ENCODE data around the gene ENPEP. TPM values are rescaled to one million over a fixed set of nuclear protein-coding genes. Genes with fewer than 3 reads are reported as not detected.
"Not testable (repeated sequence)": the region's sequence is repeated elsewhere in the genome, so short reads cannot be mapped to it uniquely, and the experiment has no call there.

Gene ENPEP
- total and polyA plus RNA-seq, 8 donors: 0.19 to 11.9 (median 0.45) TPM; not detected in 1

- no peak for DNase-seq
- TF ChIP-seq EP300 (IDR thresholded peaks at IDR 0.05): no peak
- no peak for TF ChIP-seq POLR2A (IDR thresholded peaks at IDR 0.05)
- TF ChIP-seq POLR2AphosphoS5 (IDR thresholded peaks at IDR 0.05): no peak
- TF ChIP-seq, protein P1, sequence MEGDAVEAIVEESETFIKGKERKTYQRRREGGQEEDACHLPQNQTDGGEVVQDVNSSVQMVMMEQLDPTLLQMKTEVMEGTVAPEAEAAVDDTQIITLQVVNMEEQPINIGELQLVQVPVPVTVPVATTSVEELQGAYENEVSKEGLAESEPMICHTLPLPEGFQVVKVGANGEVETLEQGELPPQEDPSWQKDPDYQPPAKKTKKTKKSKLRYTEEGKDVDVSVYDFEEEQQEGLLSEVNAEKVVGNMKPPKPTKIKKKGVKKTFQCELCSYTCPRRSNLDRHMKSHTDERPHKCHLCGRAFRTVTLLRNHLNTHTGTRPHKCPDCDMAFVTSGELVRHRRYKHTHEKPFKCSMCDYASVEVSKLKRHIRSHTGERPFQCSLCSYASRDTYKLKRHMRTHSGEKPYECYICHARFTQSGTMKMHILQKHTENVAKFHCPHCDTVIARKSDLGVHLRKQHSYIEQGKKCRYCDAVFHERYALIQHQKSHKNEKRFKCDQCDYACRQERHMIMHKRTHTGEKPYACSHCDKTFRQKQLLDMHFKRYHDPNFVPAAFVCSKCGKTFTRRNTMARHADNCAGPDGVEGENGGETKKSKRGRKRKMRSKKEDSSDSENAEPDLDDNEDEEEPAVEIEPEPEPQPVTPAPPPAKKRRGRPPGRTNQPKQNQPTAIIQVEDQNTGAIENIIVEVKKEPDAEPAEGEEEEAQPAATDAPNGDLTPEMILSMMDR (IDR thresholded peaks at IDR 0.05): no peak
- Histone ChIP-seq H3K36me3 (no peaks in the 10 kb centered on the region), H3K9me3 (no peaks in the 10 kb centered on the region), H3K4me1 (no peaks in the 10 kb centered on the region), H3K4me3 (no peak overlapping the region), H3K27ac (no peak overlapping the region), H3K27me3 (no peaks in the 10 kb centered on the region)
- intact Hi-C loops (cut with DNase I; ENCODE audit: low total_unique reads): no loop called here
- WGBS, 5 donors: 66 to 94% (median 85%) methylated on average over 6 of the region's 6 CpGs
Measured at GRCh38 chr4:110567214-110567613, 91.3 kb downstream of the ENPEP start.

DNA sequence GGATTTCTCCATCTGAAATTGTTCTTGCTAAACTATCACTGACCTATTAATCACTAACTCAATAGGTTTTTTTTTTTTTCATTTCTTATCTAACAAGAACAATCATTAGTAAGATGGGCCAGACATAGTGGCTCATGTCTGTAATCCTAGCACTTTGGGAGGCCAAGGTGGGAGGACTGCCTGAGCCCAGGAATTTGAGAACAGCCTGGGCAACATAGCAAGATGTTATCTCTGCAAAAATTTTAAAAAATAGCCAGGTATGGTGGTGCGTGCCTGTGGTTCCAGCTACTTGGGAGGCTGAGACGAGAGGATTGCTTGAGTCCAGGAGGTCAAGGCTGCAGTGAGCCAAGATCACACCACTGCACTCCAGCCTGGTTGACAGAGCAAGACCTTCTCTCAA, 100.7 kb downstream of the ENPEP start:
- H3K4me1 ChIP-seq; H3K36me3 ChIP-seq; H3K9me3 ChIP-seq; H3K27me3 ChIP-seq; H3K4me3 ChIP-seq; DNase-seq; H3K27ac ChIP-seq; intact Hi-C loops (cut with DNase I; ENCODE audit: low total_unique reads): not testable (repeated sequence)
- WGBS, 5 donors: 78 to 92% (median 92%) methylated on average over 2 of the region's 2 CpGs

DNA sequence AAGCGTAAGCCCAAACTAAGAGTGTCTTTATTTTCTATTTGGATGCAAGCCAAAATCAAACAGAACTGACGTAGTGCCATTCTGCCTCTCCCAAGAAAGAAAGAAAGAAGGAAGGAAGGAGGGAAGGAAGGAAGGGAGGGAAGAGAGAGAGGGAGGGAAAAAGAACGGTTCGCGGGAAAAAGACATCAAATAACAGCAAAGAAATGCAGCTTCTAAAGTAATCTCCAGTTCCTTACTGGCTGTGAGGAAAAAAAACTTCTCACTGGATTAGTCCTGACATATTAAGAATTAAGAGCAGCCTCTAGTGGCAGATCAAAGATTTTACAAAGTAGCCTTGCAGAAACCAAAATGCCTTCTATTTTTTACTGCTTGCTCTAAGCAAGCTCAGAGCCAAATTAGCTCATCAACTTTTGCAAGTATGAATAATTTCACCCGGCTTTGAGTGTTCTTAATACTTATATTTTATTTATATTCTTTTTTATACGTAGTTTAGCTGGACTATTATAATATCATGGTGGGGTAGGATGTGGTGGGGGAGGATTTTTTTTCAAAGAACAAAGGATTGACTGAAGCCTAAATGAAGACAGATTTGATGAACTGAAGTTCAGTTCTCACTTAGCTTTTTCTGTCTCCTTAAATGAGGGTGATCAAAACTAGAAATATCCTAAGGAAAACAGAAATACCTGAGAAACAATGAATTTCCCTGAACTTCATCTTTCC, 110.3 kb downstream of the ENPEP start:
- intact Hi-C loops (cut with DNase I; ENCODE audit: low total_unique reads): no loop called here
- H3K4me3 ChIP-seq: peak overlapping the region in 1 of 4 donors; percentile 8
- H3K9me3 ChIP-seq: no peaks in the 10 kb centered on the region
- peak in 1 of 2 donors; percentile 45 for DNase-seq
- H3K27me3 ChIP-seq: peaks cover 0 to 5% (median 0%) of the 10 kb centered on the region in 3 donors
- no peaks in the 10 kb centered on the region for H3K36me3 ChIP-seq
- no peak for TF ChIP-seq POLR2A (IDR thresholded peaks at IDR 0.05)
- TF ChIP-seq, protein P1 (IDR thresholded peaks at IDR 0.05): peak in 3 of 7 experiments; percentile 9 to 22 (median 11)
- H3K4me1 ChIP-seq: peaks cover 0 to 5% (median 0%) of the 10 kb centered on the region in 4 donors
- 19 to 24% (median 19%) methylated on average over 7 of the region's 7 CpGs for WGBS, 5 donors
- no peak overlapping the region for H3K27ac ChIP-seq

- Histone ChIP-seq H3K27ac (no peak overlapping the region), H3K4me3 (no peak overlapping the region), H3K27me3 (peaks cover 0 to 5% (median 0%) of the 10 kb centered on the region in 3 donors), H3K36me3 (no peaks in the 10 kb centered on the region), H3K9me3 (no peaks in the 10 kb centered on the region), H3K4me1 (peaks cover 0 to 5% (median 0%) of the 10 kb centered on the region in 4 donors)
- DNase-seq: no peak
- 89 to 93% (median 91%) methylated on average over 36 of the region's 36 CpGs for WGBS, 5 donors
- TF ChIP-seq EP300 (IDR thresholded peaks at IDR 0.05) (no peak), POLR2A (IDR thresholded peaks at IDR 0.05) (no peak), POLR2AphosphoS5 (IDR thresholded peaks at IDR 0.05) (no peak)
- TF ChIP-seq, protein P1 (IDR thresholded peaks at IDR 0.05): no peak
- intact Hi-C loops (cut with DNase I; ENCODE audit: low total_unique reads): no loop called here
Measured at GRCh38 chr4:110587666-110588285, 111.8 kb downstream of the ENPEP start.

GRCh38 chr4:110589297-110589696, 113.3 kb downstream of the ENPEP start:
- TF ChIP-seq EP300 (IDR thresholded peaks at IDR 0.05): no peak
- TF ChIP-seq POLR2AphosphoS5 (IDR thresholded peaks at IDR 0.05): no peak
- TF ChIP-seq POLR2A (IDR thresholded peaks at IDR 0.05): no peak
- TF ChIP-seq, protein P1 (IDR thresholded peaks at IDR 0.05): no peak
- Histone ChIP-seq H3K9me3 (no peaks in the 10 kb centered on the region), H3K27ac (no peak overlapping the region), H3K4me3 (no peak overlapping the region), H3K4me1 (peaks cover 0 to 5% (median 0%) of the 10 kb centered on the region in 4 donors), H3K27me3 (peaks cover 0 to 5% (median 0%) of the 10 kb centered on the region in 3 donors), H3K36me3 (no peaks in the 10 kb centered on the region)
- no peak for DNase-seq
- intact Hi-C loops (cut with DNase I; ENCODE audit: low total_unique reads): no loop called here

Measured in stomach (tissue), 9 donors.